A172 (cell line): ENCODE measurements around the gene AURKB. TPM values are rescaled to one million over a fixed set of nuclear protein-coding genes. Genes with fewer than 3 reads are reported as not detected.
A peak's percentile ranks its signal among the peaks of the same experiment; 100 is the strongest.
"Not testable (repeated sequence)": the region's sequence is repeated elsewhere in the genome, so short reads cannot be mapped to it uniquely, and the experiment has no call there.

Source experiments
- DNase-seq: peaks from one replicate; pipeline ENCODE4 v3.0.0-alpha.2; 2015; ENCODE audit warnings: low spot score
- total RNA-seq: library from RNA; depleted of rRNA; stranded (reverse); fragments of >200 nt; shearing (Covaris generic); gene quantifications from 2 replicates; pipeline ENCODE4 v1.2.3, GENCODE V29; 2014; rRNA removed

AURKB gene
- total RNA-seq: 110 and 114 TPM in 2 replicates

DNA sequence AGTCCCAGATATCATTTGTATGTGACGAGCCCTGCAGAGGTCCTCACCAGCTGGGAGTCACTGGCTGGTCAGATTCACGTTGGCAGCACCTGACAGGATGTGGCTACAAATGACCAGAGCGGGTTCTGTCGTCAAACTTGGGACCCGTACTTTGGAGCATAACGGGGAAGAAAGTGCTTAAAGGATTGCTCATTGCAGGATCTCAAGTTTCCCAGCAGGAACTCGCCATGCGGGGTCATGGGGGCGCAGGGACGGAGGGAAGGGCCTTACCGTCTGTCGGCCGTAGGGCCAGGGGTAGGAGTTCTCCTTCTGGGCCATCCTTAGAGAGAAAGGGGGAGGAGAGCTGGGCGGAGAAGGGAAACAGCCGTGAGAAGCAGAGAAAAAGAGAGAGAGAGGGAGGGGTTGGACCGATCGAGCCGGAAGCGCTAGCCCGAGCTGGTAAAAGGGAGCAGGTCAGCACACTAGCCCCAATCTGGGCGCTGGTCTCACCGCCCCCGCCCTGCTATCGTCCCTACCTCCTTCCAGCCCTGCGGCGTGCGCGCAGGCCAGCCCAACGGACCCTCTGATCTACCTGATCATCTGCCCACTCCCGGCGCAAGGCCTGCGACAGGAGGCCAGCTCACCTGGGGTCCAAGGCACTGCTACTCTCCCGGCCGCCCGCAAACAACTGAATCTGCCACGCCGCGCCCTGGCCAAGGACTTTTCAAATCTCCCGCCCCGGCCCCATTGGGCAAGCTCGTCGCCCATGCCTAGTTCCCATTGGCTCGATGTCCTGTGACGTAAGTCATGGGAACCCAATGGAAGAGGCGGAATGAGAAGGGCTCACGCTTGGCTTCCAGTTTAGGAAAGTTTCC lies at the start of gene AURKB:
Gene AURKB (minus strand): TSS at position 669 of the 854 bp plus-strand sequence. CDS start 351 bp downstream, at position 318.
- DNase-seq: peak; percentile 98

GRCh38 chr17:8257801-8258200 lies 47.4 kb upstream of the AURKB start:
- DNase-seq: no peak

DNA sequence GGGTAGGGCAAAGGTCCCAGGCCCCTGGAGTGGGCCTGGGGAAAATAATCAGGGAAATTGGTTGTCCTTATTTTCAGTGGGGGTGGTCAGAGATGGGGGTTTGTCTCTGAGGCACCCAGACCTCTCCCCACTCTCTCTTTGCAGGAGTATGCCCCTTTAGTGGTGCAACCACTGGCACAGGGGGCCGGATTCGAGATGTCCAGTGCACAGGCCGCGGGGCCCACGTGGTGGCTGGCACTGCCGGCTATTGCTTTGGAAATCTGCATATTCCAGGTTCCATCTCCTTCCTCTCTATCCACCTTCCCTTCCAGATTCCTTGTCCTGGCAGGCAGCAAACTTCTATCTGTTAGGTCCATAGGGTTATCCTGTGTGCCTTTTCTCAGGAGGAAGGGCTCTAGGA lies 46.3 kb upstream of the AURKB start:
- no peak for DNase-seq

DNA sequence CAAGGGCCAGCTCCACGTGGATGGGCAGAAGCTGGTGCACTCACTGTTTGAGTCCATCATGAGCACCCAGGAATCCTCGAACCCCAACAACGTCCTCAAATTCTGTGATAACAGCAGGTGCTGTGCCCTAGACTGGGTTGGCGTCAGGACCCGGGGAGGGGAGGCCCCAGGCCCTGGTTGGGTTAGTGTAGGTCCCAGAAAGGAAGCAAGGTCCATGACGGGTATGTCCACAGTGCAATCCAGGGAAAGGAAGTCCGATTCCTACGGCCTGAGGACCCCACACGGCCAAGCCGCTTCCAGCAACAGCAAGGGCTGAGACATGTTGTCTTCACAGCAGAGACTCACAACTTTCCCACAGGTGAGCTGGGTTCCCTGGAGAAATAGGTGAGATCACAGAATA lies 45.9 kb upstream of the AURKB start:
- DNase-seq: no peak

- no peak for DNase-seq
Observed at GRCh38 chr17:8255499-8255898, 45.1 kb upstream of the AURKB start.

DNA sequence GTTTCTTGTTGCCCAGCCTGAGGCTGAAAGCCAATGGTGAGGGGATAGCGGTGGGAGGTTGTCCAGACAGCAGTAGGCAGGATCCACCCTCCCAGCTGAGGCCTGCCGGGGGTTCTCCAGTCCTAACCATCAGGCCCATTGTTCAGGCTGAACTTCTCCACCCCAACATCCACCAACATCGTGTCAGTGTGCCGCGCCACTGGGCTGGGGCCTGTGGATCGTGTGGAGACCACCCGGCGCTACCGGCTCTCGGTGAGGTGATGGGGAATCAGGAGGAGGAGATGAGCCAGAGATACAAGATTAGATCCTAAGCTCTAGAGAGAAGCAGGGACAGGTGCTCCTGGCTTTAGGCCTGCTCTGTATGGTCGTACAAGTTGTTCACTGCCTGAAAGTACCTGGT lies 44.5 kb upstream of the AURKB start:
- DNase-seq: no peak

DNA sequence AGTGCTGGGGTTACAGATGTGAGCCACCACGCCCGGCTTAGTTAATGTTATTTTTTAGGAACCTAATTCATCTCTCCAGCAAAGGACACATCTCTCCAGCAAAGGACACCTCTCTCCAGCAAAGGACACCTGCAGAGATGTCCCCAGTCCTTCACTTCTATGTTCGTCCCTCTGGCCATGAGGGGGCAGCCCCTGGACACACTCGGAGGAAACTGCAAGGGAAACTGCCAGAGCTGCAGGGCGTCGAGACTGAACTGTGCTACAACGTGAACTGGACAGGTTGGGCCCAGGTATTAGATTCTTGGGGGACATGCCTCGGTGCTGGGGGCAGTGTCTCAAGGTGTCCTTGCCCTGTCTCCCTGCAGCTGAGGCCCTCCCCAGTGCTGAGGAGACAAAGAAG lies 43.4 kb upstream of the AURKB start:
- no peak for DNase-seq

DNA sequence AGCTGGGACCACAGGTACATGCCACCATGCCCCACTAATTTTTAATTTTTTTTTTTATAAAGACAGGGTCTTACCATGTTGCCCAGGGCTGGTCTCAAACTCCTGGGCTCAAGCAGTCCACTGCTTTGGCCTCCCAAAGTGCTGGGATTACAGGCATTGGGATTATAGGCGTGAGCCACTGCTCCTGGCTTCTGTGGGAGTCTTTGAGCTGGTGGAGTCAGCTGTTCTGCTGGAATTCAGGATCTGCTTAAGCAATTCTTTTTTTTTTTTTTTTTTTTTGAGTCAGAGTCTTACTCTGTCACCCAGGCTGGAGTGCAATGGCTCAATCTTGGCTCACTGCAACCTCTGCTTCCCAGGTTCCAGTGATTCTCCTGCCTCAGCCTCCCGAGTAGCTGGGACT lies 41.0 kb upstream of the AURKB start:
- not testable (repeated sequence) for DNase-seq

GRCh38 chr17:8249621-8250500 lies 39.5 kb upstream of the AURKB start:
- DNase-seq: no peak

DNA sequence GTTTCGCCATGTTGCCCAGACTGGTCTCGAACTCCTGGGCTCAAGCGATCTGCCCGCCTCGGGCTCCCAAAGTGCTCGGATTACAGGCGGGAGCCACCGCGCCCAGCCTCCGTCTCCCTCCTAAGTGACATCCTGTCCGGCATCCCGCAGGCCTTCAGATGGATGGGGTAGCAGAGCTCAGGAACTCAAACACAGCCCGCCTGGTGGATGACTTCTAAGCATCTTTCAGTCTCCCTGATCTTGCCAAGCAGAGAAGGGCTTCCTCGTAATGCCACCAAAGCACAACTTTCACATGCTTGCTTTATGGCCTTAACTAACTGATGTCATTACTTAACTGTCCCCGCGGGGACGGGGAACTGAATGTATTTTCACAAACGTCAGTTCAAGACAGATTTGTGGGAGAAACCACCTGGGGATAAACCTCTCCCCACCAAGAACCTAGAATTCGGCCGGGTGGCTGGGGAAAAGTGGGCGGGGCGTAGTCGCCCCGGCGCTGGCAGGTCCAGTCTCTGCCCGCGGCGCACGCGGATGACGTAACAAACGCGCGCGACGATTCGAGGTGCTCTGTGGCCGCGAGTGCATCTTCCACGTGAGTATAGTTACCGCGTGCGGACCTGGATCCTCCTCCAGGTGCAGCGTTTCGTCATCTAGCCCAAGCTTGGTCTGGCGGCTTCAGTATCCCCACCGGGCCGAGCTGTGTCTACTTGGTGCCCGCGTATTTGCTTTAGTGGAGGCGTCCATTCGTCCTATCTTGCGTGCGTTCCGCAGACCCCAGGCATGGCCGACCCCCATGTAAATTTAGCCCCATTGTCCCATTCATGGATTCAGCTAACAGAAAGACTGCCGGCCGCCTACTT lies 38.6 kb upstream of the AURKB start, which contains the start of gene PFAS:
Gene PFAS (plus strand): TSS at position 539 of the 857 bp plus-strand sequence. CDS start 4,649 bp downstream, outside the sequence.
- peak; percentile 90 for DNase-seq

- no peak for DNase-seq
Observed at GRCh38 chr17:8244768-8245167, 34.4 kb upstream of the AURKB start.

DNA sequence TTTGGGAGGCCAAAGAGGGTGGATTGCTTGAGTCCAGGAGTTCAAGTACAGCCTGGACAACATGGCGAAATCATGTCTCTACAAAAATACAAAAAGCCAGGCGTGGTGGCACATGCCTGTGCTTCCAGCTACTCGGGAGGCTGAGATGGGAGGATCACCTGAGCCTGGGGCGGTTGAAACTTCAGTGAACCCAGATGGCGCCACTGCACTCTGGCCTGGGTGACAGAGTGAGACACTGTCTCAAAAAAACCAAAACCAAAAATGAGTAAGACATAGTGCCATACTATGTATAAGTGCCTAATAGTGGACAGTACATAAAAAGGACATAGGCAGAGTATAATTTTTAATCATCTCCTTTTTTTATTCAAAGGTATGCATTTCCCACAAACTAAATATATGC lies 33.5 kb upstream of the AURKB start:
- no peak for DNase-seq

GRCh38 chr17:8237886-8238285 lies 27.5 kb upstream of the AURKB start:
- no peak for DNase-seq

DNA sequence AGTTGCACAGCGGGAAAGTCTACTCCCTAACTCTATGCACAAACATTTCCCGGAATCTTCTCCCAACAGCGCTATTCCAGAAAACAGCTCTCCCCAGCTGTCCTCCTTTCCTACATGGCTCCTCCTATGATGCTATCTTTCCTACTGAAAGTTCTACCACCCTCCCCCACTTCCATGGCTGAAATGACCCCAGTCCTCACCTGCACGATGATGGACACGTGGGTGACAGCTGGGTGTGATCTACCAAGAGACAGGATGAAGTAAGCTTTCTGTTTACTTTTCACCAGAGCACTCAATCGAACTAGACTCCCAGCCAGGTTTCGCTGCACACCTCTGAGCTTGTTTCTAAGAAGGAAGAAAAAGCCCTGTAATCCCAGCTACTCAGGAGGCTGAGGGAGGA lies 26.8 kb upstream of the AURKB start:
- DNase-seq: no peak

- DNase-seq: no peak
Observed at GRCh38 chr17:8235676-8236075, 25.3 kb upstream of the AURKB start.

GRCh38 chr17:8234361-8235270 lies 24.2 kb upstream of the AURKB start:
- DNase-seq: no peak

GRCh38 chr17:8231701-8232100 lies 21.3 kb upstream of the AURKB start:
- no peak for DNase-seq

DNA sequence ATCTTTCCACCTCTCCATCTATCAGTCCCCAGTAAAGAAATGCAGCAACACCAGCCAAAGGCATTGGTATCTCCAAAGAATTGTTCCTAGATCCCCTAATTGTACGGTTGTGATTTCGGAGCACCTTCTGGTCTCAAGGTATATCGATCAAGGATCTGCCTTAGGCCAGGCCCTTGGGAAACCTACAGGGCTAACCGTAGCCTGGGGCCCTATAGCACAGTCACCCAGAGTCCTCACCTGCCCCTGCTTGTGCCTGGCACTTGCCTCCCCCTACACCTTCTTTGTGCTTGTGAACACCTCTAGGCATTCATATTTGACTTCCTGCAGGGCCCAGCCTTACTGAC lies 16.8 kb upstream of the AURKB start:
- no peak for DNase-seq

GRCh38 chr17:8226536-8227237 lies 16.3 kb upstream of the AURKB start:
- peak; percentile 94 for DNase-seq
